GM18499 (cell line): ENCODE data around the gene ZDHHC14.

Experiments used
- ATAC-seq: cut with Tn5 transposase; IDR thresholded peaks from one replicate; pipeline ENCODE4 v1.9.1; 2021; ENCODE audit warnings: moderate number of reproducible peaks; ENCODE audit not compliant: insufficient read depth, unreplicated experiment

Gene ZDHHC14

GRCh38 chr6:157436944-157437336 lies 56.0 kb downstream of the ZDHHC14 start:
- no peak for ATAC-seq

DNA sequence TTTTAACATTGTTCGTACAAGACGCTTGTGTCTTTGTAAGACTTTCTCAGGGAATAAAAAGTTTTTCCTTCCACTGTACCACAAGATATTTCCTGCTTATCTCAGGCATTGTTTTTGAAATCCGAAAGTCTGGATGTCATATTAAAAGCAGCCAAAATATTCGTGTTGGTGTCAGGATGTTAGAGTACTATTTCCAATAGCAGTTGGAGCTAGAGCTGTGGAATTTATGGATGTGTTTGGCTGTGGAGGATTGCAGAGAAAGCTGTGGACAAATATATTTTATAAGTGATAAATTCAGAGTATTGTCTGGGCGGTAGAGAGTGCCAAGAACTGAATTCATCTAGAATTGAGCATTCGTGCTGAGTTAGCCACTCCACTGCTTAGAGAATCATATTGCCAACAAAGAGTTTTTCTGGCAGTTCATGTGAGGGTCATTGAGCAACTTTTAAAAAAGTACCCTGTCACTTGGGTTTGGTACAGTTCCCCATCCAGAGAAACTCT lies 57.7 kb downstream of the ZDHHC14 start:
- no peak for ATAC-seq

DNA sequence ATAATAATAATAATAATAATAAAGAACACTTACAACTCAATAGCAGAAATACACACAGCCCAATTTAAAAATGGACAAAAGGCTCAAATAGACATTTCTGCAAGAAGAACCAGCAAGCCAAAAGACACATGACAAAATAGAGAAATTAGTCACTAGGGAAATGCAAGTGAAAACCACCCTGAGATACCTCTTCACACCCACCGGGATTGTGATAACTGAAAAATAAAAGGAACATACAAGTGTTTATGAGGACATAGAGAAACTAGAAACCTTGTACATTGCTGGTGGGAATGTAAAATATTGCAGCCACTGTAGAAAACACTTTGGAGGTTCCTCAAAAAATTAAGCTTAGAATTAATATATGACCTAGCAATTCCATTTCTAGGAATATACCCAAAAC lies 59.2 kb downstream of the ZDHHC14 start:
- ATAC-seq, result no peak

GRCh38 chr6:157442291-157442690 lies 61.3 kb downstream of the ZDHHC14 start:
- no peak for ATAC-seq

GRCh38 chr6:157443066-157443800 lies 62.2 kb downstream of the ZDHHC14 start:
- ATAC-seq, result peak; percentile 87

DNA sequence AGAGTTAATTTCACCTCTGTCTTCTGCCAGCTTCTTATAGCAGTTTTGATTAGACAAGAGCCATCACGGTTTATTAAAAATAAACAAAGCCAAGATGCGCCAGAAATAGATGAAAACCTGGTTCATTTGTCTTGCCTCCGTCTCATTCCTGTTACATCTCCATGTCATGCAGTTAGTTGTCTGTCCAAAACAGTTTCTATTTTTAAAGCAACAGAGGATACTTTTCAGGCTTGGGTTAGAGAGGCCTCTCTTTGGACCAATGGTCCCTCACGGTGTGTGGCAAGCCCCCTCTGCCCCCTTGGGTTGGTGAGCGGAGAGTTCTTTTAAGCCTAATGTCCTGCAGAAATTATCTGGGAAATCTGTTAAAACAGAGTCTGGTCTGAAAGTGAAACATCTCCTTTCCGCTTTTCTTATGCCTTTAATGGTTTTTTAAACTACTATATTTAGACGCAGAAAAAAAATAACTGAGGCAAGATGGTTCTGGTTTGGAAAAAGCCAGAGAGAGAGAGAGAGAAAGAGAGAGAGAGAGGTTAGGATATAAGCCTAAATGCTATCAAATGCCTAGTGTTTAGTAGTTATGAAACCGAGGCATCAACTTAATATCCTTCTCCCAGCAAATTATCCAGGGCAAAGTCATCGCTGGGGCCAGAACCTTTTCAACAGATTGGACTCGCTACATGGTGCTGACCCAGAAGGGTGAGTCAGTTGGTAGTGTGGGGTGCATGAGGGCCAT lies 64.5 kb downstream of the ZDHHC14 start:
- ATAC-seq, result no peak

DNA sequence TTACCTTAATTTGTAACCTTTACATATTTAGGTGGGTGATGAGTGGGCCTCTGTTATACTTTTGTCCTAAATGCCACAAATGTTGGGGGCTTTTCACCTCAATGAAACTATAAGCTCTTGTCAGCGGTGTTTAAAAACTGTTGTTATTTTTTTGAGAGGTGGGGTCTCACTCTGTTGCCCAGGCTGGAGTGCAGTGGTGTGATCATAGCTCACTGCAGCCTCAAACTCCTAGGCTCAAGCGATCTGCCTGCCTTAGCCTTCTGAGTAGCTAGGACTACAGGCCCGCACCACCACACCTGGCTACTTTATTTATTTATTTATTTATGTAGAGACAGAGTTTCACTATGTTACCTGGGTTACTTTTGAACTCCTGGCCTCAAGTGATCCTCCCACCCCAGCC lies 66.7 kb downstream of the ZDHHC14 start:
- ATAC-seq, result no peak

GRCh38 chr6:157449610-157450009 lies 68.6 kb downstream of the ZDHHC14 start:
- no peak for ATAC-seq

DNA sequence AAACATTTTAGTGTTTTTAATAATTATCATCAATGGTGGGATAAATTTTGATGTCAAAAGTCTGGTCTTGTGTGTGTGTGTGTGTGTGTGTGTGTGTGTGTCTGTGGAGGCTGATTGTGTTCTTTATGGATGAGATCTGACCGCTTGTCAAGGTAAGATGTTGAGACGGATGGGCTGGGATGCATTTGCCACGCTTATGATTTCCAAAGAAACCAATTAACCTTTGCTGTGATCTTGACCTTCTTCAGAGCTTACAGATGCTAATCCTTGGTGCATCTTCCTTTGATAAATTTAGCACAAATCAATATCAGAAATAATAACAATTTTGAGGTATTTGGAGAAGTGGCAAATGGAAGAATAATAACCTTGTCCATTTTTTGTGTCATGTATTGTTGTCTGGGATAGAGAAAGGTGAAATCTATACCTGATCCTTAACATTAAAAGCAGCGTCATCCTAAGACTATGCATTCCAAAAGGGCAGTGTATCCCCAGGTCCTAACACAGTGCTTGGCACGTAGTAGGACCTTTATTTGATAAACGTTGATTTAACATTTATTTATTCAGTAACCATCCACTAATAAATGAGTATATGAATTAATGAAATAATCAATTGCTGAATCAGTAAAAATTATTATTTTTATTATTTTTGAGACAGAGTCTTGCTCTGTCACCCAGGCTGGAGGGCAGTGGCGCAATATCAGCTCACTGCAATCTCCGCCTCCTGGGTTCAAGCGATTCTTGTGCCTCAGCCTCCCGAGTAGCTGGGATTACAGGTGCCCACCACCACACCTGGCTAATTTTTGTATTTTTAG lies 70.1 kb downstream of the ZDHHC14 start:
- ATAC-seq, result no peak

GRCh38 chr6:157452096-157452495 lies 71.1 kb downstream of the ZDHHC14 start:
- ATAC-seq, result no peak

GRCh38 chr6:157453131-157453530 lies 72.1 kb downstream of the ZDHHC14 start:
- ATAC-seq, result no peak

DNA sequence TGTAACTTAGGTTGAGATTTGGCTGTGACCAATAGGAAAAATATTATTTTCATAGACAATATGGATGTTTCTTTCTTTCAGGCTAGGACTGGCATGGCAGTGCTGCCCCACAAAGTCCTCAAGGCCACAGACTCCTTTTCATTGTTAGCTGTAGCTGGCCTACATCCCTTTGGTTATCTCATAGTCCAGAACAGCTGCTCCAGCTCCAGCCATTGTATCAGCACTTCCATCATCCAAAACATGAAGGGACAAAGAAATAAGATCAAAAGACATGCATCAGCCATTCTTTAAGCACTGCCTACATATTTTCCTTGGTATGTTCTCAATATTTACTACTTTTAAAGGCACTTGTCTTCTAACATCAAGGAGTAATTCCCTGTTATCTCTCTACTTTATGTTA lies 73.0 kb downstream of the ZDHHC14 start:
- no peak for ATAC-seq

GRCh38 chr6:157454762-157455714 lies 74.0 kb downstream of the ZDHHC14 start:
- ATAC-seq, result no peak

DNA sequence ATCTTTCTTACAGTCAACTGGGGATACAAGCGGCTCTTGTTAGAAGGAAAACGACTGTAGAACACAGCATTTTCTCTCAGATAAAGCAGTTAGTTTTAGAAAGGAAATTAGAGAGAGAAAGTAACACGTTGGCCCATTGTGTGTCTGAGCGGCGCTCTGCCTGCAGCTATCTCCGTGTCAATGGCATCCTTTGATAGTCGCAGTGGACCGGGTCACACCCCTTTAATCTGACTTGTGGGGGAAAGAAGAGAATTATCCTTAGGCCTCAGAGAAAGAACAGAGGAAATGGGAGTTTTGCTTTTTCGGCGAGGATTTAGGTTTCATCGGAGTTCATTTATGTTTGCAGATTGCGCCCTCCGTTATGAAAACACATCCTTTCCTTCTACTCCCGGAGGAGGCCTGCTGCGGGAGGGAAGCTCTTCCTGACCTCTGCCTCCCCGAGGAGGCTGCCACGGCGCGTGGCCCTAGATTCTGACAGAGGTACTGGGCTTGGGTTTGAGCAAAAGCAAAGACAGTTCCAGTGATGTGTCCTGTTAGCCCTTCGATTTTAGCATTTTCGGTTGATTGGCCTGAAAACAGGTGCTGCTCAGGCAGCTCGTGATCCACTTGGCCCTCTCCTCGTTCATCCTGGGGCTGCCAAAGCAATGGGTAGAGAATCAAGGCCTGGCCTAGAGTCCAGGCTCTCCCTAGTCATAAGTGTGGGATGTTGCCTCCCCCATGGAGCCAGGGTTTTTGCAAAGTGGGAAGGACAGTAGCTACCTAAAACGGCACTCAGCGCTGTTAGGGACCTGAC lies 74.9 kb downstream of the ZDHHC14 start:
- no peak for ATAC-seq

DNA sequence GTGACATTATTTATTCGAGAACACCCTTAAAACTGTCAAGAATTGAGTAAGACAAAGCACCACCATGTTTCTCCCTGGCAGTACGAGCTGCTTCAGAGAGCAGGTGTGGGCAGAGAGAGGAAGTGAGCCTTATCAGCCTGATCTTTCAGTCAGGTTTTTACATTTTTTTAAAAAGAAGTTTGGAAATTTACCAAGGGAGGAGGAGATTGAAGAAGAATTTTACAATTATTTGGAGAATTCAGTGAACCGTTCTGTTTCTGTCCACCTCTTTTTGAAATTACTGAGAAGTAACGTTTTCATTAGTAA lies 75.5 kb downstream of the ZDHHC14 start:
- no peak for ATAC-seq

DNA sequence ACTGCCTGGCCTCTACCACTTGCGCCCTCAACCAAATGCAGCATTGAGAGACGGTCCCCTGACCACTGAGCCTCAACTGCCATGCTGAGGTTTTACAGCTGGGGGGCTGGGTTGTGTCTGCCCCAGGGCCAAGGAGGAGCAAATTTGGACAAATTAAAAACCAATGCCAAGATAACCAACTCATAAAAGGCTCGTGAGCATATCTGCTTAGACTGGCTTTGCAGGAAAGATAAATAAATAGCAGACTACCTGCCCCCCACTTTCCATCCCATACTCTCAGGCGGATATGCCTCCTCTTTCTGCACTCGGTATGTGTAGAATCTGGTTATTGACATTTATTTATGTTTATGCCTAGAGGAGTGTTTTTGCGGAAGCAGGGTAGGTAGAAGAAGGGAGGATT lies 76.8 kb downstream of the ZDHHC14 start:
- no peak for ATAC-seq

GRCh38 chr6:157459327-157459726 lies 78.3 kb downstream of the ZDHHC14 start:
- ATAC-seq, result no peak

DNA sequence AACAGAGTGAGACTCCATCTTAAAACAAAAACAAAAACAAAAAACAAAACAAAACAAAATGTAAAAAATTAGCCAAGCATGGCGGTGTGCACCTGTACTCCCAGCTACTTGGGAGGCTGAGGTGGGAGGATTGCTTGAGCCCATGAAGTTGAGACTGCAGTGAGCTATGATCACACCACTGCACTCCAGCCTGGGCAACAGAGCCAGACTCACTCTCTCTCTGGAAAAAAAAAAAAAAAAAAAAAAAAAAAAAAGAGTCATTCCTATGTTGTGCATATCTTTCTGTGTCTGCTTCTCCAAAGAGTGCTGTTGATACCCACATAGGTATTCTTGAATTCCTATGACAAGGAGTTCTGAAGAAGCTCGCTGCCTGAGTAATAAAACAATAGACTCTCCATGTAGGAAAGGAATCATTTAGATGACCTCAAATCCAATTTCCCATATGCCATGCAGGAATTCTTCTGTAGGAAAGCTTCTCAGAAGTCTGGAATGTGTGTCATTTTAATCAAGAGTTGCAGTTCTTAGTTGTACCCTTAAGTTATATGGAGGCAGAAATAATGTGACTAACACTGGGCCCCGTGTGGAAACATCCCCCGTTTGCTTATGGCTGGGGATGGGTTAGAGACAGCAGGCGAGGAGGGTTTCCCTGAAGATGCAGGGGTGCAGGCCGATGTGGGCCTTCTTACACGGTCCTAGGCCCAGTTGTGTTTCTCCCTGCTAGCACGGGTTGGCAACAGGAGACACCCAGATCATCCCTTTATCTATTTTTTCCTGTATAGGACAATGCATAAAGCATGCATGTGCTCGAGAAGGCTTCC lies 79.4 kb downstream of the ZDHHC14 start:
- no peak for ATAC-seq
